HG03103 (cell line): ENCODE data around the gene WFS1.

ENCODE experiments used
- ATAC-seq: cut with Tn5 transposase; IDR thresholded peaks from one replicate; pipeline ENCODE4 v1.9.1; 2021; ENCODE audit warnings: low read depth; ENCODE audit not compliant: unreplicated experiment

WFS1 gene

GRCh38 chr4:6322067-6322760 is 52.6 kb downstream of the WFS1 start:
- ATAC-seq: no peak

DNA sequence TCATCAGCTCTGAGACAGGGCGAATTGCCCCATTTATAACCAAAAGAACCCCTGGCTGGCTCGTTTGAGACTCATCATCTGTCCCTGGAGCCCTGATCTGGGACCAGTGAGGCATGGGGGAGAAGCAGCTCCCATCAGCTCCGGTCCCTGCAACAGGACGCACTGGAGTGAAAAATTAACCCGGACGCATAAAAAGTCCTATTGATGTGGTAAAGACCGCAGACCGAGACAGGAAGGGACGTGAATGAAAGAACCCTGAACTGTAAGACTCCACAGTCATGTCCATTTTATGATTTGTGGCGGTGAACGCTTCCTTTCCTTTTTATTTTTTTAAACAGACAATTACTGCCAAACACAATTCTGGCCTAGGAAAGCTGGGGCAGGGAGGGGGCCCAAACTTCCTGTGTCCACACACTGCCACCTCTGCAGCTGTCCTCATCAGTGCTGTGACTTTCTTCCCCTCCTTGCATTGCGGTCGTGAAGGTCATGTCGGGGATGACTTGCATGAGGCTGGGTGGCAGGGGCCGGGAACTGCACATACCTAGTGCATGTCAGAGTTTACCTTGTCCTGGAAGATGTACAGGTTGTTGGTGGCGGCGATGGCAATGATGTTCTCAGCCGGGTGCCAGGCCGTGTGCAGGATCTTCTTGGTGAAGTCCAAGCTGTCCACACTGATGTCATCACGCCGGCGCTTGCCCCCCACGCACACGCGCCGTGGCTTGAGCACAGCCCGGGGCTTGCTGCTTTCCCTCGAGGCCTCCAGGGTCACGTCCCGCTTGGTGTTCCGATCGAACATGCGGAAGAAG is 53.3 kb downstream of the WFS1 start:
- ATAC-seq: no peak

DNA sequence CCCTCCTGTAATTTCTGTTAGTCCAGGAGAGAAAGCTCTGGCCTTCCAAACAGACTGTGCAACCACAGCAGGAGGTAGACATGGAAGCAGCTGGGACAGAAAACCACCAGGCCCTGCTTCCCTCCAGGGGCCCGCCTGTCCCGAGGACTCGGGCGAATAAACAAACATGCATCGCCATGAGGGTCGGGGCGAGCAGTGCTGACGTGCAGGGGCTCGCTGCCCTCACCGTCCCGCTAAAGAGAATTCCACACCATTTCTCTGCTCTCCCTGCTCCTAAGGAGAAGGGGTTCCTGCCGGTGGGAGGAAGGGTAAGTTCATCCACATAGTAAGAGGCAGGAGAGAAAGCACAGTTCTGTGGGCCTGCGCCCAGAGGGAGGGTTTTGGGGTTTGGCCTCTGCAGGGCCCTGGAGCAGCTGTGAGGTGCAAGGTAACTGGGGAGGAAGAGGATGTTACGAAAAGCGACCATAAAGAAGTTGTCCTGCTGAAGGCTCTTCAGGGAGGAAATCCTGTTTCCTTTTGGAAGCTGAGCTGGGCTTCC is 54.9 kb downstream of the WFS1 start:
- no peak for ATAC-seq

GRCh38 chr4:6324999-6325787 is 55.5 kb downstream of the WFS1 start:
- no peak for ATAC-seq

DNA sequence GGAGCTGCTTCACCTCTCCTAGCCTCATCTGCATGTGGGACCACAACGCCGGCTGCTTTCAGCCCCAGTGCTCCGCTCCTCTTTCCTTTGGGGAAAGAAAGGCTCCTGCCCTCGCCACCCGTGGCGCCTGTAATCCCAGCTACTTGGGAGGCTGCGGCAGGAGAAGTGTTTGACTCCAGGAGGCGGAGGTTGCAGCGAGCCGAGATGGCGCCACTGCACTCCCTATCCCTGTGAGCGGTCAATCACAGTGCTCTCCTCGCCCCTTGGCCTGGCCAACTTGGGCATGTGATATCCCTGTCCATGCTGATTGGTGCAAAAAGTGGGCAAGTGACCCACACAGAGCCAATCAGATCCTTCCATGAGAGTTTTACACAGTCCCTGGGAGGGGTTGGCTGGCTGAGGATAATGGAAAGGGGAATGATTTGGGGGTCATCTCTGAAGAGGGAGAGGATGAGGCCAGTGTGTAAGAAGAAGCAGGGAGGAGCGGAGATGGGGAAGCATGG is 56.2 kb downstream of the WFS1 start:
- no peak for ATAC-seq

- no peak for ATAC-seq
Measured at GRCh38 chr4:6326312-6327060, 56.8 kb downstream of the WFS1 start.

DNA sequence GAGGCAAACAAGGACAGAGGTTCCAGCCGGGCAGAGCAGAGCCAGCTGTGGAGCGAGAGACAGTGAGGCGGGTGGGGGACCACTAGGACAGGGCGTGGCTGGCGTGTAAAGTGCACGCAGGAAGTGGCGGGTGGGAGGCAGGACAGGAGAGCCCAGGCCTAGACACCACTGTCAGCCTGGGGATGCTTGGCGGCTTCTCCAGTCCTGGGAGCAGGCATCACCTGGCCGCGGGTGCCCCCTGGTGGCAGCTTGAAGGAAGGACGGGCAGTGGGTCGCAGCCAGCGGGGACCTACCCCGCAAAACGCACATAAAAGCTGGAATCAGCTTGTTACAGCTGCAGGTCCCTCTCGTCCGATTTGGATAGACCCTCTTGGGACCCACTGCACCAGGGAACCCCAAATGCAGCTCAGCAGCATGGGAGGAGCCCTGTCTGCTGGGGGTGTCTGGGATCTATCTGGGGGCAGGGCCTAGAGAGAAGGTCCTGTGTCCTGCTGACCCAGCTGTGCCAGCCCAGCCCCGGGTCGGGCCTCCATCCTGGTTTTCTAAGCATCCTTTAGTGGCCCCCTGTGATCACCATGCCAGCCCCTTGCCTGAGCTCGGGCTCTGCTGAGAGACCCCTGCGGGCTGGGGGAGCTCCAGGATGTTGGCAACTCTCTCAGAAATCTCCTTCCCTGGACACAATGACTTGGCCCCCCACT is 57.7 kb downstream of the WFS1 start:
- peak; percentile 46 for ATAC-seq

GRCh38 chr4:6328526-6328925 is 58.9 kb downstream of the WFS1 start:
- ATAC-seq: no peak

DNA sequence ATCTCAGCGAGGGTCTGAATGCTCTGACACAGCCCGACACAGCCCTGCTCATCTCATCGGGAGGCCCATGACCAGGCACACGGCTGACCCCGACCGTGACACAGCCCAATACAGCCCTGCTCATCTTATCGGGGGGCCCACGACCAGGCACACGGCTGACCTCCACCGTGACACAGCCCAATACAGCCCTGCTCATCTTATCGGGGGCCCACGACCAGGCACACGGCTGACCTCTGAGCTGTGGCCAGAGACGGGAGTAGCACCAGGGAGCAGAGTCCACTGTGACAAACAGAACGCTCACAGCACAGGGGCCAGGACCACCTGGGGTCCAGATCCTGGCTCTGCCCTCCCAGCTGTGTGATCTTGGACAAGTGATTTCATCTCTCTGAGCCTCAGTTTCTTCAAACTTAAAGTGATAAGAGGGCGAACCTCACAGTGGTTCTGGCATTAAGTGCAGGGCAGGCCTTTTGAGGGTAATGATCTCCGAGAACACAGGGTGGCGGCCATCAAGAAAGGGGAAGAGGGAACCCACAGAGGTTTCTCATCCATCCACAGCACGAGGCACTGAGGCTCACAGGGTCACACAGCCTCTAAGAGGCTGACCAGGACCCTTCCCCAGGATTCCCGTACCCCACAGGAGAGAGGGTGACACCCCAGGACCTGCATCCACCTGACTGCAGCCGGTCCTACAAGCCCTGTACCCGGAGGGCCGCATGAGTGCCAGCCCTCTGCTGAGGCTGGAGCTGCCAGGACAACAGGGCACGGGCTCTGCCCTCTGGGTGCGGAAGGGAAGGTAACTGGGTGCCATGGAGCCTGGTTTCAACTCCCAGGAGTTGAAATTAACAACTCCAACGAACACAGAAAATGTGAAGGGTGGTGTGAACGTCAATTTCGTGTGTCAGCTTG is 60.1 kb downstream of the WFS1 start:
- no peak for ATAC-seq

GRCh38 chr4:6330384-6330767 is 60.7 kb downstream of the WFS1 start:
- no peak for ATAC-seq

DNA sequence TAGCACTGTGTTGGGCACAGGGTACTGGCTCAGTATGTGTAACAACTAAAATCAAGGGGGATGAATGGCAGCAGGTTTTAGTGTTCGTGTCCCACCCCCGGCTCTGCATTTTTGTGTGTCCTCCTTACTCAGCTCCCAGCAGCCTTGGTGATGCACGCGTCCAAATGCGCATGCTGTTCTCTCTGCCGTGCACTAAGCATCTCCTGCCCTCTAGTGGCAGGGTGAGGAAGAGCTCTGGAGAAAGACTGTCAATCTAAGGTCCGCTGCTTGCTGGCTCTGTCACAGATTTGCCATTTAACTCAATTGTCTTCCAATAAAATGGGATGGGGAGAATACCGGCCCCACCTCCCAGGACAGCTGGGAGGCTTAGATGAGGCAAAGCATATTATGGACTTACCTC is 61.4 kb downstream of the WFS1 start:
- ATAC-seq: no peak

GRCh38 chr4:6331468-6331867 is 61.8 kb downstream of the WFS1 start:
- no peak for ATAC-seq

DNA sequence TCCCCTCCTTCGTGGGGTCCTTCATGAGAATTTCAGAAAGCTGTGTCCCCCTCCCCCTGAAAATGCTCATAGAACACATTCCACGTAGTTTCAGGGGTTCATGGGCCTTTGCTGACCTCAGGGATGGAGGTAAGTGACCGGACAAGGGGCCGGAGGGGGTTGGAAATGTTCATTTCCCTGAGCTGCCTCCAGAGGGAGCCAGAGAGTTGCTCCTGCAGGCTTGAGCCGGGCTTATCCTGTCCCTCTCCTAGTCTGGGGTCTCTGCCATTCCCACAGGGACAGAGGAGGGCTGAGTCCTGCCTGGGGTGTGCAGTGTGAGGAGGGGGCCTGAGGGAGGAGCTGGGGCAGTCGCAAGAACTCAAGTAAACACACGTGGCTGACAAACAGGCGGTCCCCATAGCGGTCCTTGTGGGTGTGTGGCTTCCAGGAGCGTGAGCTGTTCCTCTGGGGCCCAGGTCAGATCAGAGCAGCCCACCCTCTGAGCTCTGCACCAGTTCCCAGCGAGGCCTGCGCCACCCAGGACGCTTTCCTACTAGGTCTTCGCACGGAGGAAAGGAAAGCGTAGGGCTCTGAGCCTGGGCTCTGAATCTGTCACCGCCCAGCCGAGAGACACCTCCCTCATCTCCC is 62.5 kb downstream of the WFS1 start:
- ATAC-seq: no peak

- ATAC-seq: no peak
Measured at GRCh38 chr4:6332669-6333050, 63.0 kb downstream of the WFS1 start.

- ATAC-seq: no peak
Measured at GRCh38 chr4:6333301-6334202, 63.9 kb downstream of the WFS1 start.

GRCh38 chr4:6334203-6334887 is 64.7 kb downstream of the WFS1 start:
- no peak for ATAC-seq
